WTC11 (cell line): ENCODE measurements around the gene ZFP36L1. TPM values are rescaled to one million over a fixed set of nuclear protein-coding genes. Genes with fewer than 3 reads are reported as not detected.

ENCODE experiments used
- total RNA-seq: library from RNA; stranded (reverse); gene quantifications from 3 replicates; pipeline ENCODE4 v1.2.3, GENCODE V29; 2021

Gene ZFP36L1
- total RNA-seq, 1 experiment from 2014 or later = 132 TPM

Other genes starting within 250 kb of the ZFP36L1 start
- gene ACTN1, start 186.2 kb upstream of the ZFP36L1 start, total RNA-seq = 196 to 198 TPM (median 197 TPM) in 3 replicates